Mesenchymal stem cell (in vitro differentiated cells and primary cell): ENCODE measurements around the gene CSNK2A1.

Experiments used
- DNase-seq: peaks from one replicate; pipeline ENCODE4 v3.0.0-alpha.2; 2013
- H2AFZ ChIP-seq: one replicate; pipeline ENCODE4 v1.6.1; 2013; ENCODE audit warnings: low read depth, mild to moderate bottlenecking, control low read depth, inconsistent platforms, low read length, moderate library complexity
- H2AK5ac ChIP-seq: 2 replicates; pipeline ENCODE4 v1.6.1; 2013; ENCODE audit warnings: low read length, moderate library complexity, mild to moderate bottlenecking, inconsistent platforms; ENCODE audit not compliant: severe bottlenecking
- H2BK120ac ChIP-seq: one replicate; pipeline ENCODE4 v1.6.1; 2013; ENCODE audit warnings: low read depth, mild to moderate bottlenecking, inconsistent platforms, low read length, moderate library complexity
- H2BK12ac ChIP-seq, 2 experiments: one replicate each; pipeline ENCODE4 v1.6.1; 2013; ENCODE audit warnings: inconsistent platforms in 2 of 2, low read length in 2 of 2, mild to moderate bottlenecking in 2 of 2, moderate library complexity in 2 of 2, control low read depth in 1 of 2
- H2BK15ac ChIP-seq: one replicate; pipeline ENCODE4 v1.6.1; 2013; ENCODE audit warnings: mild to moderate bottlenecking, low read depth, inconsistent platforms; ENCODE audit not compliant: poor library complexity, severe bottlenecking
- H2BK5ac ChIP-seq: 2 replicates; pipeline ENCODE4 v1.6.1; 2013; ENCODE audit warnings: low read depth, mild to moderate bottlenecking, low read length, control low read depth, inconsistent platforms; ENCODE audit not compliant: poor library complexity, severe bottlenecking
- H3K14ac ChIP-seq, 2 experiments: one replicate each; pipeline ENCODE4 v1.6.1; 2013; ENCODE audit warnings: inconsistent platforms in 2 of 2, low read length in 2 of 2, control low read depth in 1 of 2, mild to moderate bottlenecking in 1 of 2, moderate library complexity in 1 of 2
- H3K18ac ChIP-seq, 2 experiments: one replicate each; pipeline ENCODE4 v1.6.1; 2013; ENCODE audit warnings: inconsistent platforms in 2 of 2, low read length in 2 of 2, control low read depth in 1 of 2, low read depth in 1 of 2, mild to moderate bottlenecking in 1 of 2
- H3K23ac ChIP-seq, 2 experiments: one replicate each; pipeline ENCODE4 v1.6.1; 2013; ENCODE audit warnings: inconsistent platforms in 2 of 2, low read length in 2 of 2, mild to moderate bottlenecking in 2 of 2, moderate library complexity in 2 of 2, control low read depth in 1 of 2
- H3K27ac ChIP-seq: 2 replicates; pipeline ENCODE4 v1.5.1; 2013; ENCODE audit warnings: mild to moderate bottlenecking, moderate library complexity, low read length, control low read depth, inconsistent platforms; ENCODE audit not compliant: poor library complexity, severe bottlenecking
- H3K27me3 ChIP-seq, 2 experiments: 2 replicates each; pipeline versions ENCODE4 v1.6.1 to v1.7.0; 2013; ENCODE audit warnings: low read length in 2 of 2, mild to moderate bottlenecking in 2 of 2, moderate library complexity in 2 of 2, control low read depth in 1 of 2, inconsistent platforms in 1 of 2; ENCODE audit not compliant: control insufficient read depth in 1 of 2, insufficient read depth in 1 of 2
- H3K36me3 ChIP-seq, 2 experiments: 2 replicates each; pipeline versions ENCODE4 v1.6.1 to v1.7.0; 2013; ENCODE audit warnings: low read length in 2 of 2, control low read depth in 1 of 2, inconsistent platforms in 1 of 2, low read depth in 1 of 2, mild to moderate bottlenecking in 1 of 2; ENCODE audit not compliant: insufficient read depth in 2 of 2, control insufficient read depth in 1 of 2
- H3K4ac ChIP-seq, 2 experiments: one replicate each; pipeline ENCODE4 v1.6.1; 2013; ENCODE audit warnings: inconsistent platforms in 2 of 2, low read length in 2 of 2, mild to moderate bottlenecking in 2 of 2, moderate library complexity in 2 of 2, control low read depth in 1 of 2, low read depth in 1 of 2
- H3K4me1 ChIP-seq: 2 replicates; pipeline ENCODE4 v1.6.1; 2013; ENCODE audit warnings: low read depth, low read length, control low read depth; ENCODE audit not compliant: control insufficient read depth, insufficient read depth
- H3K4me2 ChIP-seq: 2 replicates; pipeline ENCODE4 v1.6.1; 2013; ENCODE audit warnings: low read length, mild to moderate bottlenecking, inconsistent platforms; ENCODE audit not compliant: poor library complexity, severe bottlenecking
- H3K4me3 ChIP-seq, 2 experiments: 2 replicates each; pipeline versions ENCODE4 v1.5.1 to v1.7.0; 2013; ENCODE audit warnings: low read length in 2 of 2, mild to moderate bottlenecking in 2 of 2, control low read depth in 1 of 2, low read depth in 1 of 2; ENCODE audit not compliant: insufficient read depth in 1 of 2
- H3K79me1 ChIP-seq: replicated peaks from 2 replicates; pipeline ENCODE4 v1.6.1; 2013; ENCODE audit warnings: mild to moderate bottlenecking, control low read depth, low read length, inconsistent platforms; ENCODE audit not compliant: poor library complexity, severe bottlenecking
- H3K9ac ChIP-seq: 2 replicates; pipeline ENCODE4 v1.7.0; 2013; ENCODE audit warnings: mild to moderate bottlenecking, low read length, moderate library complexity
- H3K9me3 ChIP-seq: 2 replicates; pipeline ENCODE4 v1.7.0; 2013; ENCODE audit warnings: mild to moderate bottlenecking, low read length; ENCODE audit not compliant: control insufficient read depth
- H4K8ac ChIP-seq: one replicate; pipeline ENCODE4 v1.6.1; 2013; ENCODE audit warnings: inconsistent platforms, mild to moderate bottlenecking, low read length, moderate library complexity
- H4K91ac ChIP-seq: one replicate; pipeline ENCODE4 v1.6.1; 2013; ENCODE audit warnings: mild to moderate bottlenecking, low read length, inconsistent platforms
- WGBS: methylation state at CpG from one replicate; pipeline ENCODE4 v1.1.7; 2013; ENCODE audit warnings: mixed read lengths; 5-methylcytosine and 5-hydroxymethylcytosine counted together

The CSNK2A1 gene

DNA sequence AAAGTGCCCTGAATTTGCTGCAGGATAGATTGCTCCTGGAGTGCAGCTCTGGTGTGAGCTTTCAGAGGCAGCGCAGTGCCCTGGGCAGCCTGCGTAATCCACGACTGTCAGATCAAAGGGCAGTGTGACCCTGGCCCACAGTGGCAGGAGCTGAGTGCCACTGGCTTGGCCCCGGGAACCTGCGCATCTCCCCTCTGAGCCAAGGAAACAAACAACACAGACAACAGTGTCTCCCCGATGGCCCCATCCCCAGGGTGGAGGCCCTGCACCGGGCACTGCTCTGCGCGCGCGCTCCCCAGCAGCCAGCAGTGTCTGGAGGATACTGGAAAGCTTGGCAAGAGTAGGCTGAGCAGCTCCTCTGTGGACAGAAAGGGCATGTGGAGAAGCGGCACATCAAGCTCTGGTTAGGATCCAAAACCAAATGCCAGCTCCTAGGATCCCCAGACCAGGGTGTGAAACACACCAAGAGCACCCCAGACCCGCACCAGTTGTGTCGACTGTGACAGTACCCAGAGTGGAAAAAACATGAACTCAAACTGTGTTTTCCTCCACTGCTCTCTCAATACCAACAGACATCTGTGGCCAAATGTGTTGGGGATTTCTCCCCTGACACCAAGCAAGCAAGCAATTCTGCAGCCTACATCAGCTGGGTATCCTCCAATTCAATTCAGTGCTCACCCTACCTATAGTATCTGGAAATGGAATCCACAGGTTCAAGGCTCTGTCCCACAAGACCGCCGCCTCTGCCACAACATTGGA, 108.8 kb downstream of the CSNK2A1 start:
- no peak overlapping the region for H4K8ac ChIP-seq
- no peak overlapping the region for H3K4me3 ChIP-seq
- H3K27me3 ChIP-seq, result no peaks in the 10 kb centered on the region
- H2BK5ac ChIP-seq, result no peak overlapping the region
- H3K4me1 ChIP-seq, result peaks cover 13% of the 10 kb centered on the region
- H3K23ac ChIP-seq, result no peak overlapping the region
- H3K36me3 ChIP-seq, result peaks cover 78 to 91% of the 10 kb centered on the region in 2 experiments
- H2BK120ac ChIP-seq, result no peak overlapping the region
- no peak for DNase-seq
- H2BK12ac ChIP-seq, result no peak overlapping the region
- H3K14ac ChIP-seq, result no peak overlapping the region
- no peaks in the 10 kb centered on the region for H3K9me3 ChIP-seq
- no peak overlapping the region for H4K91ac ChIP-seq
- H3K9ac ChIP-seq, result no peak overlapping the region
- H3K79me1 ChIP-seq, result peaks cover 25% of the 10 kb centered on the region
- H3K4me2 ChIP-seq, result no peak overlapping the region
- H2AFZ ChIP-seq, result no peak overlapping the region
- H3K18ac ChIP-seq, result no peak overlapping the region
- WGBS, result 90% methylated on average over 14 of the region's 16 CpGs
- H3K4ac ChIP-seq, result no peak overlapping the region
- H2BK15ac ChIP-seq, result no peak overlapping the region
- H3K27ac ChIP-seq, result no peak overlapping the region
- H2AK5ac ChIP-seq, result no peak overlapping the region

GRCh38 chr20:434221-434620, 109.4 kb downstream of the CSNK2A1 start:
- WGBS, result 73% methylated on average over 11 of the region's 11 CpGs
- Histone ChIP-seq H3K23ac (no peak overlapping the region), H3K14ac (no peak overlapping the region), H3K79me1 (peaks cover 25% of the 10 kb centered on the region), H2BK12ac (no peak overlapping the region), H2BK120ac (no peak overlapping the region), H3K9me3 (no peaks in the 10 kb centered on the region), H3K27me3 (no peaks in the 10 kb centered on the region), H4K91ac (no peak overlapping the region), H3K9ac (no peak overlapping the region), H2BK15ac (no peak overlapping the region), H3K36me3 (peaks cover 80 to 91% of the 10 kb centered on the region in 2 experiments), H3K4me3 (no peak overlapping the region), H2AK5ac (no peak overlapping the region), H4K8ac (no peak overlapping the region), H3K4ac (no peak overlapping the region), H2BK5ac (no peak overlapping the region), H3K27ac (no peak overlapping the region), H3K4me1 (peaks cover 13% of the 10 kb centered on the region), H3K4me2 (no peak overlapping the region), H2AFZ (no peak overlapping the region), H3K18ac (no peak overlapping the region)
- DNase-seq, result no peak

- 92% methylated on average over 12 of the region's 12 CpGs for WGBS
- no peak overlapping the region for H3K4ac ChIP-seq
- H2BK15ac ChIP-seq, result no peak overlapping the region
- H3K9me3 ChIP-seq, result no peaks in the 10 kb centered on the region
- H3K36me3 ChIP-seq, result peaks cover 78 to 85% of the 10 kb centered on the region in 2 experiments
- peak overlapping the region in 1 of 2 experiments; percentile 74 for H3K14ac ChIP-seq
- no peak overlapping the region for H4K8ac ChIP-seq
- H3K27me3 ChIP-seq, result no peaks in the 10 kb centered on the region
- peaks cover 25% of the 10 kb centered on the region for H3K79me1 ChIP-seq
- no peak overlapping the region for H3K18ac ChIP-seq
- H2BK120ac ChIP-seq, result no peak overlapping the region
- peak overlapping the region; percentile 22 for H3K27ac ChIP-seq
- DNase-seq, result no peak
- H3K4me1 ChIP-seq, result peaks cover 16% of the 10 kb centered on the region
- H2BK12ac ChIP-seq, result no peak overlapping the region
- H3K9ac ChIP-seq, result no peak overlapping the region
- no peak overlapping the region for H3K4me2 ChIP-seq
- no peak overlapping the region for H3K4me3 ChIP-seq
- no peak overlapping the region for H2AK5ac ChIP-seq
- no peak overlapping the region for H2BK5ac ChIP-seq
- no peak overlapping the region for H2AFZ ChIP-seq
- H4K91ac ChIP-seq, result no peak overlapping the region
- no peak overlapping the region for H3K23ac ChIP-seq
Measured at GRCh38 chr20:433300-433975, 110.2 kb downstream of the CSNK2A1 start.

DNA sequence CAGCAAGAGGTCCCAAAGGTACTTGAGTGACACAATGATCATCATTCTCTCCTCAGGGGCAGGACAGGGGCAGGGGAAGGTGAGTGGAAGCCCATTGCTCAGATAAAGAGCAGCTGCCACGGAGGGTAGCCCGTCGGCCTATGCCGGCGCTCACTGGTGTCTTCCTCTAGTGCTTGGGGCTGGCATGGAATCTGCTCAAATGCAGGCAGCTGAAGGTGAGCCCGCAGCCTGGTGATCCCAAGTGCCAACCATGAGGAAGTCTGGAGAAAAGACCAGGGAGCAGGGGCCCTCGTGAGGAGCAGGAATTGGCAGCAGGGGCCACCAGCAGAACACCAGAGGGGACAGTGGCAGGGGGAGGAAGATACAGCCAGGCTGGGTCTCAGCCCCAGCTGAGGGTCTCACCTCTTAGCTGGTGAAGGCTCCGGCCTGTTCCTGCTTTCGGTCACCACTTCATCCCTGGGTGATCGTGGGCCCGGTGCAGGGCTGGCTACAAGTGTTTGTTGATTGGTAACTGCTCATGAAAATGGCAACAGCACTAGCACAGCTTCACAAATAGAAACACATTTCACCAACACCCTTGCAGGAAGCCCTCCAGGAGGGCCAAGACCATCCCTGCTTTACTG, 110.8 kb downstream of the CSNK2A1 start:
- 95% methylated on average over 9 of the region's 11 CpGs for WGBS
- no peak overlapping the region for H3K14ac ChIP-seq

More for the DNA sequence above, 110.8 kb downstream of the CSNK2A1 start:
- no peak overlapping the region for H2AFZ ChIP-seq
- H2BK5ac ChIP-seq, result no peak overlapping the region
- H3K4me3 ChIP-seq, result no peak overlapping the region
- H3K4me1 ChIP-seq, result peaks cover 16% of the 10 kb centered on the region
- H3K36me3 ChIP-seq, result peaks cover 78 to 85% of the 10 kb centered on the region in 2 experiments
- H2BK15ac ChIP-seq, result no peak overlapping the region
- no peak overlapping the region for H4K91ac ChIP-seq
- no peaks in the 10 kb centered on the region for H3K27me3 ChIP-seq
- H3K18ac ChIP-seq, result no peak overlapping the region
- peak overlapping the region; percentile 8 for H4K8ac ChIP-seq
- H3K4me2 ChIP-seq, result no peak overlapping the region
- H2AK5ac ChIP-seq, result no peak overlapping the region
- H2BK12ac ChIP-seq, result no peak overlapping the region
- H3K9me3 ChIP-seq, result no peaks in the 10 kb centered on the region
- peaks cover 23% of the 10 kb centered on the region for H3K79me1 ChIP-seq
- H2BK120ac ChIP-seq, result no peak overlapping the region
- H3K23ac ChIP-seq, result no peak overlapping the region
- H3K9ac ChIP-seq, result no peak overlapping the region
- no peak overlapping the region for H3K4ac ChIP-seq
- no peak overlapping the region for H3K27ac ChIP-seq
- DNase-seq, result no peak
